Measurements from ENCODE around the gene TLR8.

TLR8 gene

GRCh38 chrX:12906046-12906761, at the start of gene TLR8:
TSS of gene TLR8 (plus strand) at chrX:12906620. CDS start at chrX:12906707, 87 bp downstream.
- Mint-ChIP-seq H3K27ac (no peak within 1 kb of the TSS), H3K27me3 (ENCODE audit: low read depth) (no peaks in the 10 kb centered on the region), H3K4me1 (ENCODE audit: low read depth) (peaks cover 10% of the 10 kb centered on the region), H3K36me3 (ENCODE audit: low read depth) (no peaks in the 10 kb centered on the region), H3K4me3 (no peak within 1 kb of the TSS), H3K9me3 (no peaks in the 10 kb centered on the region)

GRCh38 chrX:12865359-12865758, 41.1 kb upstream of the TLR8 start:
- H3K36me3 Mint-ChIP-seq (ENCODE audit: low read depth) = peaks cover 2% of the 10 kb centered on the region
- H3K4me3 Mint-ChIP-seq = no peak overlapping the region
- H3K27me3 Mint-ChIP-seq (ENCODE audit: low read depth) = no peaks in the 10 kb centered on the region
- H3K4me1 Mint-ChIP-seq (ENCODE audit: low read depth) = peaks cover 9% of the 10 kb centered on the region
- H3K27ac Mint-ChIP-seq = no peak overlapping the region
- no peaks in the 10 kb centered on the region for H3K9me3 Mint-ChIP-seq

GRCh38 chrX:12866451-12867377, 39.7 kb upstream of the TLR8 start, which contains the start of gene TLR7:
TSS of gene TLR7 (plus strand) at chrX:12867072. CDS start at chrX:12867579, 507 bp downstream.
- no peaks in the 10 kb centered on the region for H3K9me3 Mint-ChIP-seq
- no peak within 1 kb of the TSS for H3K27ac Mint-ChIP-seq
- H3K4me1 Mint-ChIP-seq (ENCODE audit: low read depth) = peaks cover 9% of the 10 kb centered on the region
- H3K27me3 Mint-ChIP-seq (ENCODE audit: low read depth) = no peaks in the 10 kb centered on the region
- H3K4me3 Mint-ChIP-seq = no peak within 1 kb of the TSS
- peaks cover 2% of the 10 kb centered on the region for H3K36me3 Mint-ChIP-seq (ENCODE audit: low read depth)

GRCh38 chrX:12867685-12868084, 38.7 kb upstream of the TLR8 start:
- H3K27me3 Mint-ChIP-seq (ENCODE audit: low read depth) = no peaks in the 10 kb centered on the region
- H3K4me1 Mint-ChIP-seq (ENCODE audit: low read depth) = peaks cover 11% of the 10 kb centered on the region
- no peak overlapping the region for H3K4me3 Mint-ChIP-seq
- H3K27ac Mint-ChIP-seq = no peak overlapping the region
- peaks cover 2% of the 10 kb centered on the region for H3K36me3 Mint-ChIP-seq (ENCODE audit: low read depth)
- H3K9me3 Mint-ChIP-seq = no peaks in the 10 kb centered on the region

GRCh38 chrX:12868747-12869146, 37.7 kb upstream of the TLR8 start:
- H3K27ac Mint-ChIP-seq = no peak overlapping the region
- H3K9me3 Mint-ChIP-seq = no peaks in the 10 kb centered on the region
- peaks cover 2% of the 10 kb centered on the region for H3K36me3 Mint-ChIP-seq (ENCODE audit: low read depth)
- H3K4me3 Mint-ChIP-seq = no peak overlapping the region
- peaks cover 11% of the 10 kb centered on the region for H3K4me1 Mint-ChIP-seq (ENCODE audit: low read depth)
- no peaks in the 10 kb centered on the region for H3K27me3 Mint-ChIP-seq (ENCODE audit: low read depth)

- Mint-ChIP-seq H3K27me3 (ENCODE audit: low read depth) (no peaks in the 10 kb centered on the region), H3K36me3 (ENCODE audit: low read depth) (peaks cover 2% of the 10 kb centered on the region), H3K27ac (no peak overlapping the region), H3K9me3 (no peaks in the 10 kb centered on the region), H3K4me3 (no peak overlapping the region), H3K4me1 (ENCODE audit: low read depth) (peaks cover 11% of the 10 kb centered on the region)
Measured at GRCh38 chrX:12871257-12871656, 35.2 kb upstream of the TLR8 start.

GRCh38 chrX:12872741-12873140, 33.7 kb upstream of the TLR8 start:
- Mint-ChIP-seq H3K36me3 (ENCODE audit: low read depth) (peaks cover 2% of the 10 kb centered on the region), H3K9me3 (no peaks in the 10 kb centered on the region), H3K4me3 (no peak overlapping the region), H3K27me3 (ENCODE audit: low read depth) (no peaks in the 10 kb centered on the region), H3K27ac (no peak overlapping the region), H3K4me1 (ENCODE audit: low read depth) (peaks cover 5% of the 10 kb centered on the region)

- no peak overlapping the region for H3K27ac Mint-ChIP-seq
- no peak overlapping the region for H3K4me3 Mint-ChIP-seq
- H3K4me1 Mint-ChIP-seq (ENCODE audit: low read depth) = peaks cover 2% of the 10 kb centered on the region
- H3K27me3 Mint-ChIP-seq (ENCODE audit: low read depth) = no peaks in the 10 kb centered on the region
- no peaks in the 10 kb centered on the region for H3K9me3 Mint-ChIP-seq
- no peaks in the 10 kb centered on the region for H3K36me3 Mint-ChIP-seq (ENCODE audit: low read depth)
Measured at GRCh38 chrX:12874581-12874980, 31.8 kb upstream of the TLR8 start.

GRCh38 chrX:12877386-12877785, 29.0 kb upstream of the TLR8 start:
- Mint-ChIP-seq H3K4me1 (ENCODE audit: low read depth) (no peaks in the 10 kb centered on the region), H3K27me3 (ENCODE audit: low read depth) (peaks cover 6% of the 10 kb centered on the region), H3K4me3 (no peak overlapping the region), H3K36me3 (ENCODE audit: low read depth) (no peaks in the 10 kb centered on the region), H3K9me3 (no peaks in the 10 kb centered on the region), H3K27ac (no peak overlapping the region)

GRCh38 chrX:12878536-12878935, 27.9 kb upstream of the TLR8 start:
- Mint-ChIP-seq H3K36me3 (ENCODE audit: low read depth) (no peaks in the 10 kb centered on the region), H3K27me3 (ENCODE audit: low read depth) (peaks cover 16% of the 10 kb centered on the region), H3K4me3 (no peak overlapping the region)

GRCh38 chrX:12881914-12882313, 24.5 kb upstream of the TLR8 start:
- no peak overlapping the region for H3K4me3 Mint-ChIP-seq
- H3K36me3 Mint-ChIP-seq (ENCODE audit: low read depth) = no peaks in the 10 kb centered on the region
- no peaks in the 10 kb centered on the region for H3K4me1 Mint-ChIP-seq (ENCODE audit: low read depth)
- peaks cover 17% of the 10 kb centered on the region for H3K27me3 Mint-ChIP-seq (ENCODE audit: low read depth)
- H3K27ac Mint-ChIP-seq = no peak overlapping the region
- no peaks in the 10 kb centered on the region for H3K9me3 Mint-ChIP-seq

More at GRCh38 chrX:12878536-12878935, 27.9 kb upstream of the TLR8 start:
- no peaks in the 10 kb centered on the region for H3K9me3 Mint-ChIP-seq
- no peak overlapping the region for H3K27ac Mint-ChIP-seq
- H3K4me1 Mint-ChIP-seq (ENCODE audit: low read depth) = no peaks in the 10 kb centered on the region

- H3K27me3 Mint-ChIP-seq (ENCODE audit: low read depth) = peaks cover 17% of the 10 kb centered on the region
- H3K4me3 Mint-ChIP-seq = no peak overlapping the region
- no peaks in the 10 kb centered on the region for H3K36me3 Mint-ChIP-seq (ENCODE audit: low read depth)
- peaks cover 10% of the 10 kb centered on the region for H3K4me1 Mint-ChIP-seq (ENCODE audit: low read depth)
- no peak overlapping the region for H3K27ac Mint-ChIP-seq
- no peaks in the 10 kb centered on the region for H3K9me3 Mint-ChIP-seq
Measured at GRCh38 chrX:12885508-12885907, 20.9 kb upstream of the TLR8 start.

GRCh38 chrX:12886545-12886944, 19.9 kb upstream of the TLR8 start:
- H3K36me3 Mint-ChIP-seq (ENCODE audit: low read depth) = no peaks in the 10 kb centered on the region
- peaks cover 17% of the 10 kb centered on the region for H3K27me3 Mint-ChIP-seq (ENCODE audit: low read depth)
- no peak overlapping the region for H3K4me3 Mint-ChIP-seq
- peaks cover 20% of the 10 kb centered on the region for H3K4me1 Mint-ChIP-seq (ENCODE audit: low read depth)
- H3K27ac Mint-ChIP-seq = no peak overlapping the region
- H3K9me3 Mint-ChIP-seq = no peaks in the 10 kb centered on the region

- Mint-ChIP-seq H3K27me3 (ENCODE audit: low read depth) (peaks cover 13% of the 10 kb centered on the region), H3K36me3 (ENCODE audit: low read depth) (no peaks in the 10 kb centered on the region), H3K4me1 (ENCODE audit: low read depth) (peaks cover 22% of the 10 kb centered on the region), H3K9me3 (no peaks in the 10 kb centered on the region), H3K4me3 (no peak overlapping the region), H3K27ac (no peak overlapping the region)
Measured at GRCh38 chrX:12887141-12887540, 19.3 kb upstream of the TLR8 start.

GRCh38 chrX:12887767-12888166, 18.7 kb upstream of the TLR8 start:
- no peaks in the 10 kb centered on the region for H3K9me3 Mint-ChIP-seq
- no peaks in the 10 kb centered on the region for H3K36me3 Mint-ChIP-seq (ENCODE audit: low read depth)
- H3K27me3 Mint-ChIP-seq (ENCODE audit: low read depth) = peaks cover 9% of the 10 kb centered on the region
- no peak overlapping the region for H3K4me3 Mint-ChIP-seq
- H3K4me1 Mint-ChIP-seq (ENCODE audit: low read depth) = peaks cover 28% of the 10 kb centered on the region
- no peak overlapping the region for H3K27ac Mint-ChIP-seq
